ENCODE measurements around the gene MRPL28. TPM values are rescaled to one million over a fixed set of nuclear protein-coding genes. Genes with fewer than 3 reads are reported as not detected.
"Not testable (repeated sequence)": the region's sequence is repeated elsewhere in the genome, so short reads cannot be mapped to it uniquely, and the experiment has no call there.

Gene MRPL28
- total RNA-seq, 1 donor = 55.4 TPM

DNA sequence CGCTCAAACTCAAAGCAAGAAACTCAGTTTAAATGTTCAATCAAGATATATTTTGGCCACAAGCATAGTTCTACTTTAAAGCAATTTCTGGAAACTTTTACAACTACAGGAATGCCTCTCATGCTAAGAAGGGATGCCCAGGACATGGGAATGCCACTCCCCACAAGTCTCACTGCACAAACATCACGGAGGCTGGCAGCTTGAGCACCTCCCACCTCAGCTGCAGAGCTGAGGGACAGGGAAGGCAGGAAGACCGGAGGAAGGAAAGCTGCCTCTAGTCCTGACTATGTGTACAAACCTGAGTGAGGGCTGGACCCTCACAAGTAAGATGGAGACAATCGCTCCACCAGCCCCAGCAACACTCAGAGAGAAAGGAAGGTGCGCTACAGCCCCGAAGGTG is 23.1 kb downstream of the MRPL28 start:
- no peak overlapping the region for H2AFZ ChIP-seq (ENCODE audit: low read length)
- H3K4me2 ChIP-seq (ENCODE audit: insufficient read depth, low read length) = no peak overlapping the region
- H3K27ac ChIP-seq (ENCODE audit: low read depth, low read length) = no peak overlapping the region
- H3K36me3 ChIP-seq (ENCODE audit: insufficient read depth, low read length) = peaks cover 5% of the 10 kb centered on the region
- H3K4me1 ChIP-seq (ENCODE audit: insufficient read depth, low read length) = peaks cover 5% of the 10 kb centered on the region
- H3K9me3 ChIP-seq (ENCODE audit: low read depth, low read length) = no peaks in the 10 kb centered on the region
- TF ChIP-seq, protein P1, sequence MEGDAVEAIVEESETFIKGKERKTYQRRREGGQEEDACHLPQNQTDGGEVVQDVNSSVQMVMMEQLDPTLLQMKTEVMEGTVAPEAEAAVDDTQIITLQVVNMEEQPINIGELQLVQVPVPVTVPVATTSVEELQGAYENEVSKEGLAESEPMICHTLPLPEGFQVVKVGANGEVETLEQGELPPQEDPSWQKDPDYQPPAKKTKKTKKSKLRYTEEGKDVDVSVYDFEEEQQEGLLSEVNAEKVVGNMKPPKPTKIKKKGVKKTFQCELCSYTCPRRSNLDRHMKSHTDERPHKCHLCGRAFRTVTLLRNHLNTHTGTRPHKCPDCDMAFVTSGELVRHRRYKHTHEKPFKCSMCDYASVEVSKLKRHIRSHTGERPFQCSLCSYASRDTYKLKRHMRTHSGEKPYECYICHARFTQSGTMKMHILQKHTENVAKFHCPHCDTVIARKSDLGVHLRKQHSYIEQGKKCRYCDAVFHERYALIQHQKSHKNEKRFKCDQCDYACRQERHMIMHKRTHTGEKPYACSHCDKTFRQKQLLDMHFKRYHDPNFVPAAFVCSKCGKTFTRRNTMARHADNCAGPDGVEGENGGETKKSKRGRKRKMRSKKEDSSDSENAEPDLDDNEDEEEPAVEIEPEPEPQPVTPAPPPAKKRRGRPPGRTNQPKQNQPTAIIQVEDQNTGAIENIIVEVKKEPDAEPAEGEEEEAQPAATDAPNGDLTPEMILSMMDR (IDR thresholded peaks at IDR 0.05; ENCODE audit: extremely low read depth, low read depth, low read length) = no peak
- H3K4me3 ChIP-seq (ENCODE audit: insufficient read depth, low read length) = no peak overlapping the region
- peaks cover 90% of the 10 kb centered on the region for H3K79me2 ChIP-seq (ENCODE audit: insufficient read depth, low read length)
- H3K27me3 ChIP-seq (ENCODE audit: insufficient read depth, low read length) = no peaks in the 10 kb centered on the region
- DNase-seq (ENCODE audit: insufficient read length, low spot score, missing footprints) = peak; percentile 77
- H4K20me1 ChIP-seq (ENCODE audit: insufficient read depth, low read length) = peaks cover 49% of the 10 kb centered on the region

DNA sequence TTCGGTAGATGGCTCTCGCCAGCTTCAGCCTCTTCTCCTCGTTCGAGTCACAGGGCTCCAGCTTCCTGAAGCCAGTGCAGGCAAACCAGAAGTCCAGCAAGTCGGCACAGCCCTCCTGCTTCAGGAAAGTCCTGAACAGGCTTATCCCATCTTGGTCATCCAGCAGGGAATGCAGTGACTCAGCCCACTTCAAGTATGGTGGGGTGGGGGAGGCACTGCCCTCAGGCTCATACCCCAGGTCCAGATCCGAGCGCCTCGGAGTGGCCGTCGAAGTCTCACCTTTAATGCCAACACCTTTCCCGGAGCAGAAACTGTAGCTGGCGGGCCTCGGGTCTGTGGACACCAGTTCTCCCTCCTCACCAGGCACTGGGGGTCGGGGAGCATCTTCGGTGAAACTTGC is 23.8 kb downstream of the MRPL28 start:
- H4K20me1 ChIP-seq (ENCODE audit: insufficient read depth, low read length) = peaks cover 49% of the 10 kb centered on the region
- no peak overlapping the region for H3K4me3 ChIP-seq (ENCODE audit: insufficient read depth, low read length)
- TF ChIP-seq, protein P1 (IDR thresholded peaks at IDR 0.05; ENCODE audit: extremely low read depth, low read depth, low read length) = no peak
- H3K4me2 ChIP-seq (ENCODE audit: insufficient read depth, low read length) = no peak overlapping the region
- H2AFZ ChIP-seq (ENCODE audit: low read length) = no peak overlapping the region
- peaks cover 90% of the 10 kb centered on the region for H3K79me2 ChIP-seq (ENCODE audit: insufficient read depth, low read length)
- no peaks in the 10 kb centered on the region for H3K27me3 ChIP-seq (ENCODE audit: insufficient read depth, low read length)
- DNase-seq (ENCODE audit: insufficient read length, low spot score, missing footprints) = peak; percentile 94
- H3K36me3 ChIP-seq (ENCODE audit: insufficient read depth, low read length) = peaks cover 5% of the 10 kb centered on the region
- peaks cover 5% of the 10 kb centered on the region for H3K4me1 ChIP-seq (ENCODE audit: insufficient read depth, low read length)
- no peaks in the 10 kb centered on the region for H3K9me3 ChIP-seq (ENCODE audit: low read depth, low read length)
- no peak overlapping the region for H3K27ac ChIP-seq (ENCODE audit: low read depth, low read length)

DNA sequence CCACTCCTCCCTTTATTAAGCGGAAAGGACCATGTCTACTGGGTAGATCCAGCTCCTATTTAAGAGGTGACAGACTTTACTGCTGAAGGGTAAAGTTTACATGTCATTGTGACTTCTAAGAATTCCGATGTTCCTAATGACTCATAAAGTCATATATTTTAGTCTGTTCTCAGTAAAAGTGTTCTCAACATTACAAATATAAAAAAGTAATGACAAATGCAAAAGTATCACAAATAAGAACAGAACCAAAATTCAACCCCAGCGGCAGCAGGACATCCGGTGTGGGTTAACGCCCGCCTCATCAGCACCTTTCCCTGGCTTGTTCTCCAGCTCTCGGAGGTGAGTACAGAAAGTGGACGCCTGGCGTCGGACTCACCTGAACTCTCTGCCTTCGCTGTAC is 24.6 kb downstream of the MRPL28 start:
- DNase-seq (ENCODE audit: insufficient read length, low spot score, missing footprints) = no peak
- Histone ChIP-seq H3K4me2 (ENCODE audit: insufficient read depth, low read length) (no peak overlapping the region), H3K4me1 (ENCODE audit: insufficient read depth, low read length) (peaks cover 5% of the 10 kb centered on the region), H3K36me3 (ENCODE audit: insufficient read depth, low read length) (peaks cover 5% of the 10 kb centered on the region), H3K9me3 (ENCODE audit: low read depth, low read length) (no peaks in the 10 kb centered on the region), H3K79me2 (ENCODE audit: insufficient read depth, low read length) (peaks cover 92% of the 10 kb centered on the region), H2AFZ (ENCODE audit: low read length) (no peak overlapping the region), H3K27me3 (ENCODE audit: insufficient read depth, low read length) (no peaks in the 10 kb centered on the region), H3K27ac (ENCODE audit: low read depth, low read length) (no peak overlapping the region), H3K4me3 (ENCODE audit: insufficient read depth, low read length) (no peak overlapping the region), H4K20me1 (ENCODE audit: insufficient read depth, low read length) (peaks cover 46% of the 10 kb centered on the region)
- TF ChIP-seq, protein P1 (IDR thresholded peaks at IDR 0.05; ENCODE audit: extremely low read depth, low read depth, low read length) = no peak

DNA sequence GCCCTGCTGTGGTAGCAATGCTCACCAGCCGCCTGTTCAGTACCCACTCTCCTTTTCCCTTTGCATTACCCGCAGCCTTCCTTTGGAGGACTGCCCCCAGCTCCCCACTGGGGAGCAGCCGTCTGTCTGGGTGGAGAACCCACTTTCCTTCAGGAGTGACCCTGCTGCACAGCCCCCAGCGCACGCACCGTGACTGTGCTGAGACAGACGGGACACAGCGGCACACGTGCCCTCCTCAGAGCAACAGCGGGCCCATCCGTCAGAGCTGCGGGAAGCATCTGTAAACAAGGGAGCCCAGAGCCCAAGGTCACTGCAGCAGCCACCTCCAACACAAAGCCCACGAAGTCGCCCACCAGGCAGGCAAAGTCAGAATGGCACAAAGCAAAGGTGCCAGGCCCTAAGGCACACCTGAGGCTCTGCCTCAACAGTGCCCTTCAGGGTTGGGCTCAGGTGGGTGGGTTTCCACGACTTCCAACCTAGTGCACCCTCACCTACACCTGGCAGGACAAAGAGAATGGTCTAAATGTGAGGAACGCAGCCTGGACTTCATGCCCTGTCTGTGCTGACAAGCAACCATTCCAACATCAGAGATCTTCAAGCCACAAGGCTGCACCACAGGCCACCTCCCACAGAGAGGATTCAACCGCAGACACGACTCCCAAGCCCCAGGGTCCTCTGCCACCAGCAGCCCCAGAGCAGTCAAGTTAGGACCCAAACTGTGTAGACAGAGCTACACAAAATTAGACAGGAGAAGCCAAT is 27.7 kb downstream of the MRPL28 start:
- Histone ChIP-seq H3K36me3 (ENCODE audit: insufficient read depth, low read length) (peaks cover 2% of the 10 kb centered on the region), H4K20me1 (ENCODE audit: insufficient read depth, low read length) (peaks cover 47% of the 10 kb centered on the region), H3K4me3 (ENCODE audit: insufficient read depth, low read length) (no peak overlapping the region), H3K27me3 (ENCODE audit: insufficient read depth, low read length) (no peaks in the 10 kb centered on the region), H3K79me2 (ENCODE audit: insufficient read depth, low read length) (peaks cover 90% of the 10 kb centered on the region), H3K4me1 (ENCODE audit: insufficient read depth, low read length) (peaks cover 5% of the 10 kb centered on the region), H3K27ac (ENCODE audit: low read depth, low read length) (no peak overlapping the region), H3K4me2 (ENCODE audit: insufficient read depth, low read length) (no peak overlapping the region), H2AFZ (ENCODE audit: low read length) (no peak overlapping the region), H3K9me3 (ENCODE audit: low read depth, low read length) (no peaks in the 10 kb centered on the region)
- TF ChIP-seq, protein P1 (IDR thresholded peaks at IDR 0.05; ENCODE audit: extremely low read depth, low read depth, low read length) = no peak
- no peak for DNase-seq (ENCODE audit: insufficient read length, low spot score, missing footprints)

DNA sequence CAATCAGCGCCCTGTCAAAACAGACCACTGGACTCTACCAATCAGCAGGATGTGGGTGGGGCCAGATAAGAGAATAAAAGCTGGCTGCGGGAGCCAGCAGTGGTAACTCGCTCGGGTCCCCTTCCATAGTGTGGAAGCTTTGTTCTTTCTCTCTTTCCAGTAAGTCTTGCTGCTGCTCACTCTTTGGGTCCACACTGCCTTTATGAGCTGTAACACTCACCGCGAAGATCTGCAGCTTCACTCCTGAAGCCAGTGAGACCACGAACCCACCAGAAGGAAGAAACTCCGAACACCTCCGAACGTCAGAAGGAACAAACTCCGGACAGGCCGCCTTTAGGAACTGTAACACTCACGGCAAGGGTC is 28.4 kb downstream of the MRPL28 start:
- H3K9me3 ChIP-seq (ENCODE audit: low read depth, low read length); DNase-seq (ENCODE audit: insufficient read length, low spot score, missing footprints); H3K4me1 ChIP-seq (ENCODE audit: insufficient read depth, low read length); H3K36me3 ChIP-seq (ENCODE audit: insufficient read depth, low read length); H2AFZ ChIP-seq (ENCODE audit: low read length); H3K27ac ChIP-seq (ENCODE audit: low read depth, low read length); H3K4me3 ChIP-seq (ENCODE audit: insufficient read depth, low read length); H3K4me2 ChIP-seq (ENCODE audit: insufficient read depth, low read length); H3K27me3 ChIP-seq (ENCODE audit: insufficient read depth, low read length): not testable (repeated sequence)
- peaks cover 44% of the 10 kb centered on the region for H4K20me1 ChIP-seq (ENCODE audit: insufficient read depth, low read length)
- H3K79me2 ChIP-seq (ENCODE audit: insufficient read depth, low read length) = peaks cover 88% of the 10 kb centered on the region

All from osteoblast (primary cell).